H9 (cell line): Measurements from ENCODE around the gene SURF2. TPM values are rescaled to one million over a fixed set of nuclear protein-coding genes. Genes with fewer than 3 reads are reported as not detected.

Source experiments
- DNase-seq: peaks from one replicate; pipeline ENCODE4 v3.0.0-alpha.2; 2017
- H2AFZ ChIP-seq: one replicate; pipeline ENCODE4 v1.6.1; 2013; ENCODE audit warnings: mild to moderate bottlenecking, low read length, control low read depth, moderate library complexity
- H2AK5ac ChIP-seq: 2 replicates; pipeline ENCODE4 v1.6.1; 2013; ENCODE audit warnings: low read length, control low read depth, mixed read lengths; ENCODE audit not compliant: insufficient read length
- H2BK120ac ChIP-seq: one replicate; pipeline ENCODE4 v1.6.1; 2013; ENCODE audit warnings: low read depth, mild to moderate bottlenecking, low read length, control low read depth, inconsistent platforms; ENCODE audit not compliant: poor library complexity, severe bottlenecking
- H2BK12ac ChIP-seq: 2 replicates; pipeline ENCODE4 v1.6.1; 2013; ENCODE audit warnings: low read length, control low read depth, mixed read lengths, low read depth; ENCODE audit not compliant: insufficient read length
- H2BK15ac ChIP-seq: 2 replicates; pipeline ENCODE4 v1.6.1; 2013; ENCODE audit warnings: low read depth, low read length, control low read depth
- H2BK20ac ChIP-seq: one replicate; pipeline ENCODE4 v1.6.1; 2013; ENCODE audit warnings: low read depth, mild to moderate bottlenecking, low read length, control low read depth, inconsistent platforms; ENCODE audit not compliant: poor library complexity, severe bottlenecking
- H2BK5ac ChIP-seq: 2 replicates; pipeline ENCODE4 v1.6.1; 2013; ENCODE audit warnings: low read length, control low read depth, mixed read lengths; ENCODE audit not compliant: insufficient read length
- H3K14ac ChIP-seq: 2 replicates; pipeline ENCODE4 v1.6.1; 2013; ENCODE audit warnings: low read length, control low read depth; ENCODE audit not compliant: insufficient read depth
- H3K18ac ChIP-seq: 2 replicates; pipeline ENCODE4 v1.6.1; 2013; ENCODE audit warnings: low read depth, mild to moderate bottlenecking, mixed read lengths, low read length, control low read depth; ENCODE audit not compliant: insufficient read length
- H3K23ac ChIP-seq: 2 replicates; pipeline ENCODE4 v1.6.1; 2013; ENCODE audit warnings: low read length, control low read depth, mixed read lengths, low read depth; ENCODE audit not compliant: insufficient read length
- H3K23me2 ChIP-seq: 2 replicates; pipeline ENCODE4 v1.6.1; 2013; ENCODE audit warnings: low read depth, mild to moderate bottlenecking, mixed read lengths, low read length, control low read depth; ENCODE audit not compliant: insufficient read length, poor library complexity, severe bottlenecking
- H3K27ac ChIP-seq: 2 replicates; pipeline ENCODE4 v1.5.1; 2013; ENCODE audit warnings: low read length, control low read depth, mixed read lengths, low read depth; ENCODE audit not compliant: insufficient read length
- H3K27me3 ChIP-seq: 2 replicates; pipeline ENCODE4 v1.6.1; 2013; ENCODE audit warnings: low read length, control low read depth, inconsistent platforms; ENCODE audit not compliant: insufficient read depth
- H3K4ac ChIP-seq: 2 replicates; pipeline ENCODE4 v1.6.1; 2013; ENCODE audit warnings: low read depth, mild to moderate bottlenecking, control low read depth, inconsistent platforms, low read length, moderate library complexity
- H3K4me1 ChIP-seq: 2 replicates; pipeline ENCODE4 v1.6.1; 2013; ENCODE audit warnings: low read length, control low read depth, inconsistent platforms; ENCODE audit not compliant: insufficient read depth
- H3K4me2 ChIP-seq: 2 replicates; pipeline ENCODE4 v1.6.1; 2013; ENCODE audit warnings: low read length, control low read depth, mixed read lengths; ENCODE audit not compliant: insufficient read length, insufficient read depth
- H3K56ac ChIP-seq: 2 replicates; pipeline ENCODE4 v1.6.1; 2013; ENCODE audit warnings: low read depth, mild to moderate bottlenecking, mixed read lengths, low read length, control low read depth; ENCODE audit not compliant: insufficient read length
- H3K79me1 ChIP-seq: 2 replicates; pipeline ENCODE4 v1.6.1; 2013; ENCODE audit warnings: low read depth, mild to moderate bottlenecking, moderate library complexity, low read length, control low read depth, inconsistent platforms; ENCODE audit not compliant: insufficient read depth, poor library complexity, severe bottlenecking
- H3K79me2 ChIP-seq: 2 replicates; pipeline ENCODE4 v1.6.1; 2013; ENCODE audit warnings: low read length, control low read depth, inconsistent platforms; ENCODE audit not compliant: insufficient read depth
- H3K9ac ChIP-seq: 2 replicates; pipeline ENCODE4 v1.6.1; 2013; ENCODE audit warnings: low read length, control low read depth, mixed read lengths; ENCODE audit not compliant: insufficient read length; ENCODE audit errors: extremely low read depth
- H3K9me3 ChIP-seq: one replicate; pipeline ENCODE4 v1.6.1; 2013; ENCODE audit warnings: low read depth, low read length, inconsistent platforms; ENCODE audit not compliant: control insufficient read depth
- H3T11ph ChIP-seq: one replicate; pipeline ENCODE4 v1.6.1; 2013; ENCODE audit warnings: mild to moderate bottlenecking, low read length, control low read depth, inconsistent platforms
- H4K20me1 ChIP-seq: one replicate; pipeline ENCODE4 v1.6.1; 2013; ENCODE audit not compliant: control insufficient read depth, insufficient read length, insufficient read depth
- H4K5ac ChIP-seq: 2 replicates; pipeline ENCODE4 v1.6.1; 2013; ENCODE audit warnings: low read depth, mild to moderate bottlenecking, mixed read lengths, low read length, control low read depth; ENCODE audit not compliant: insufficient read length
- H4K8ac ChIP-seq: replicated peaks from 2 replicates; pipeline ENCODE4 v1.6.1; 2013; ENCODE audit warnings: low read length, control low read depth, mixed read lengths, low read depth; ENCODE audit not compliant: insufficient read length
- H4K91ac ChIP-seq: 2 replicates; pipeline ENCODE4 v1.6.1; 2013; ENCODE audit warnings: low read depth, mild to moderate bottlenecking, moderate library complexity, mixed read lengths, low read length, control low read depth; ENCODE audit not compliant: insufficient read length
- H3K27ac Mint-ChIP-seq, 3 experiments: 2 replicates in 2 of 3; 3 replicates in 1 of 3; pipeline ENCODE4 v1.8.0; 2020 to 2021; ENCODE audit warnings: mixed read lengths in 3 of 3, mild to moderate bottlenecking in 1 of 3, moderate library complexity in 1 of 3
- H3K27me3 Mint-ChIP-seq: 2 replicates; pipeline ENCODE4 v1.8.0; 2021; ENCODE audit warnings: low read depth, mild to moderate bottlenecking, moderate library complexity, mixed read lengths
- H3K36me3 Mint-ChIP-seq, 3 experiments: 2 replicates in 2 of 3; 3 replicates in 1 of 3; pipeline ENCODE4 v1.8.0; 2020 to 2021; ENCODE audit warnings: low read depth in 3 of 3, mixed read lengths in 3 of 3; ENCODE audit not compliant: insufficient read depth in 1 of 3
- H3K4me1 Mint-ChIP-seq, 2 experiments: 2 replicates each; pipeline ENCODE4 v1.8.0; 2020; ENCODE audit warnings: mixed read lengths in 2 of 2
- H3K4me3 Mint-ChIP-seq, 2 experiments: 2 replicates in 1 of 2; 3 replicates in 1 of 2; pipeline ENCODE4 v1.8.0; 2020 to 2021; ENCODE audit warnings: mild to moderate bottlenecking in 2 of 2, mixed read lengths in 2 of 2, moderate library complexity in 1 of 2
- H3K9me3 Mint-ChIP-seq, 2 experiments: 2 replicates in 1 of 2; 3 replicates in 1 of 2; pipeline ENCODE4 v1.8.0; 2020; ENCODE audit warnings: mild to moderate bottlenecking in 2 of 2, mixed read lengths in 2 of 2, moderate library complexity in 1 of 2
- WGBS: extraction: QIAGEN DNeasy Blood & Tissue Kit; methylation state at CpG from one replicate; pipeline ENCODE4 v1.1.7; 2013; ENCODE audit warnings: missing lambda C conversion rate, low lambda C conversion rate, mixed read lengths; ENCODE audit not compliant: insufficient read length; ENCODE audit errors: extremely low coverage; 5-methylcytosine and 5-hydroxymethylcytosine counted together
- total RNA-seq: library from RNA; stranded (reverse); gene quantifications from 2 replicates; pipeline ENCODE4 v1.2.1, GENCODE V29; 2021
- TF ChIP-seq, protein P1 (sequence below): fragments of 200-600 bp; sonication (generic); conservative IDR thresholded peaks from 3 replicates; pipeline ENCODE4 v1.8.0; 2021; ENCODE audit warnings: antibody characterized with exemption, mild to moderate bottlenecking

SURF2 gene
- total RNA-seq, 1 experiment from 2014 or later, result 44.4 TPM

GRCh38 chr9:133347985-133348717 lies 8.2 kb upstream of the SURF2 start, which contains the start of the genes MED22 and RPL7A:
MED22 (minus strand) TSS chr9:133348131; CDS start chr9:133346662, 1,469 bp downstream.
RPL7A (plus strand) TSS chr9:133348218; CDS start chr9:133348244, 26 bp downstream.
- no CpG with 5 or more reads among the region's 64 CpGs for WGBS
- Histone ChIP-seq H2AFZ (no peak within 1 kb of the TSS), H3K4me1 (no peaks in the 10 kb centered on the region; the same call in 1 of the 2 replicates), H2BK20ac (no peak within 1 kb of the TSS), H3K9me3 (no peaks in the 10 kb centered on the region), H2BK15ac (no peak within 1 kb of the TSS), H3K14ac (peak within 1 kb of the TSS; percentile 97), H3K23ac (peak within 1 kb of the TSS; percentile 4), H2BK120ac (no peak within 1 kb of the TSS), H2BK12ac (no peak within 1 kb of the TSS), H3K27ac (peak within 1 kb of the TSS; percentile 5), H4K91ac (peak within 1 kb of the TSS; percentile 97), H4K8ac (no peak within 1 kb of the TSS), H4K20me1 (no peaks in the 10 kb centered on the region), H3K23me2 (peaks cover 5% of the 10 kb centered on the region), H3K27me3 (no peaks in the 10 kb centered on the region), H4K5ac (peak within 1 kb of the TSS; percentile 81), H3T11ph (no peak within 1 kb of the TSS), H3K79me1 (peaks cover 10% of the 10 kb centered on the region), H3K56ac (no peak within 1 kb of the TSS), H2AK5ac (peak within 1 kb of the TSS; percentile 55), H2BK5ac (peak within 1 kb of the TSS; percentile 87), H3K4me2 (peak within 1 kb of the TSS; percentile 98), H3K18ac (peak within 1 kb of the TSS; percentile 94), H3K9ac (peak within 1 kb of the TSS; percentile 99), H3K4ac (peak within 1 kb of the TSS; percentile 77), H3K79me2 (peaks cover 13% of the 10 kb centered on the region; the same call in 1 of the 2 replicates)
- TF ChIP-seq, protein P1, sequence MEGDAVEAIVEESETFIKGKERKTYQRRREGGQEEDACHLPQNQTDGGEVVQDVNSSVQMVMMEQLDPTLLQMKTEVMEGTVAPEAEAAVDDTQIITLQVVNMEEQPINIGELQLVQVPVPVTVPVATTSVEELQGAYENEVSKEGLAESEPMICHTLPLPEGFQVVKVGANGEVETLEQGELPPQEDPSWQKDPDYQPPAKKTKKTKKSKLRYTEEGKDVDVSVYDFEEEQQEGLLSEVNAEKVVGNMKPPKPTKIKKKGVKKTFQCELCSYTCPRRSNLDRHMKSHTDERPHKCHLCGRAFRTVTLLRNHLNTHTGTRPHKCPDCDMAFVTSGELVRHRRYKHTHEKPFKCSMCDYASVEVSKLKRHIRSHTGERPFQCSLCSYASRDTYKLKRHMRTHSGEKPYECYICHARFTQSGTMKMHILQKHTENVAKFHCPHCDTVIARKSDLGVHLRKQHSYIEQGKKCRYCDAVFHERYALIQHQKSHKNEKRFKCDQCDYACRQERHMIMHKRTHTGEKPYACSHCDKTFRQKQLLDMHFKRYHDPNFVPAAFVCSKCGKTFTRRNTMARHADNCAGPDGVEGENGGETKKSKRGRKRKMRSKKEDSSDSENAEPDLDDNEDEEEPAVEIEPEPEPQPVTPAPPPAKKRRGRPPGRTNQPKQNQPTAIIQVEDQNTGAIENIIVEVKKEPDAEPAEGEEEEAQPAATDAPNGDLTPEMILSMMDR, result no peak
- H3K27me3 Mint-ChIP-seq, result no peaks in the 10 kb centered on the region
- H3K36me3 Mint-ChIP-seq, result peaks cover 61 to 88% (median 82%) of the 10 kb centered on the region in 3 experiments
- peaks cover 0 to 3% of the 10 kb centered on the region in 2 experiments; a peak in 1 of 5 replicates for H3K9me3 Mint-ChIP-seq
- H3K4me1 Mint-ChIP-seq, result peaks cover 22 to 34% of the 10 kb centered on the region in 2 experiments
- peak; percentile 94 for DNase-seq
- H3K4me3 Mint-ChIP-seq, result peak within 1 kb of the TSS; percentile 95 to 99
- peak within 1 kb of the TSS; percentile 97 to 100 (median 99) for H3K27ac Mint-ChIP-seq
